OCI-LY1 (cell line): Measurements from ENCODE around the gene LRRC1.

ENCODE experiments used
- H2AFZ ChIP-seq: fragments of 200-600 bp; sonication (generic), shearing (Covaris generic); 2 replicates; pipeline ENCODE4 v1.6.0; 2014; ENCODE audit warnings: antibody characterized with exemption, mild to moderate bottlenecking, low read length
- H3F3A ChIP-seq: fragments of 200-600 bp; sonication (generic), shearing (Covaris generic); 2 replicates; pipeline ENCODE4 v1.6.0; 2014; ENCODE audit warnings: mild to moderate bottlenecking, antibody characterized with exemption, low read length, moderate library complexity; ENCODE audit not compliant: insufficient read depth
- H3K27ac ChIP-seq: fragments of 200-600 bp; sonication (generic); 2 replicates; pipeline ENCODE4 v1.5.1; 2014; ENCODE audit warnings: low read length, mixed run types, mild to moderate bottlenecking, low read depth; ENCODE audit not compliant: poor library complexity, severe bottlenecking
- H3K27me3 ChIP-seq: fragments of 200-600 bp; sonication (generic); 2 replicates; pipeline ENCODE4 v1.6.0; 2014; ENCODE audit warnings: antibody characterized with exemption, mild to moderate bottlenecking, low read length, moderate library complexity; ENCODE audit not compliant: insufficient read depth
- H3K36me3 ChIP-seq: fragments of 200-600 bp; sonication (generic); 2 replicates; pipeline ENCODE4 v1.6.1; 2014; ENCODE audit warnings: mild to moderate bottlenecking, antibody characterized with exemption, low read length, moderate library complexity, mixed read lengths; ENCODE audit not compliant: insufficient read depth
- H3K4me1 ChIP-seq: fragments of 200-600 bp; sonication (generic); 2 replicates; pipeline ENCODE4 v1.5.1; 2014; ENCODE audit warnings: mild to moderate bottlenecking, low read length, moderate library complexity; ENCODE audit not compliant: insufficient read depth, severe bottlenecking
- H3K4me2 ChIP-seq: fragments of 200-600 bp; sonication (generic), shearing (Covaris generic); 2 replicates; pipeline ENCODE4 v1.6.1; 2014; ENCODE audit warnings: low read length
- H3K4me3 ChIP-seq: fragments of 200-600 bp; sonication (generic); 2 replicates; pipeline ENCODE4 v1.5.1; 2014; ENCODE audit warnings: low read length, low read depth, mild to moderate bottlenecking, mixed read lengths; ENCODE audit not compliant: poor library complexity, severe bottlenecking
- H3K79me2 ChIP-seq: fragments of 200-600 bp; shearing (Covaris generic); 2 replicates; pipeline ENCODE4 v1.6.1; 2016; ENCODE audit warnings: mixed run types, low read length, mixed read lengths; ENCODE audit not compliant: insufficient read depth
- H3K9ac ChIP-seq: fragments of 200-600 bp; sonication (generic), shearing (Covaris generic); 2 replicates; pipeline ENCODE4 v1.6.1; 2014; ENCODE audit warnings: mild to moderate bottlenecking, low read length, mixed read lengths
- H3K9me2 ChIP-seq: fragments of 200-600 bp; sonication (generic), shearing (Covaris generic); 2 replicates; pipeline ENCODE4 v1.6.1; 2014; ENCODE audit warnings: low read depth, mild to moderate bottlenecking, low read length, mixed read lengths
- H3K9me3 ChIP-seq: fragments of 200-600 bp; shearing (Covaris generic); 2 replicates; pipeline ENCODE4 v1.6.1; 2014; ENCODE audit warnings: low read length, mixed read lengths
- H4K20me1 ChIP-seq: fragments of 200-600 bp; sonication (generic), shearing (Covaris generic); 2 replicates; pipeline ENCODE4 v1.6.0; 2016; ENCODE audit warnings: mild to moderate bottlenecking, low read length; ENCODE audit not compliant: insufficient read depth
- EZH2 ChIP-seq: fragments of 200-600 bp; sonication (generic), shearing (Covaris generic); IDR thresholded peaks from 2 replicates; pipeline ENCODE4 v1.8.0; 2017; ENCODE audit warnings: borderline replicate concordance, mixed run types, mild to moderate bottlenecking, antibody characterized with exemption, low read length, moderate library complexity, mixed read lengths
- TF ChIP-seq, protein P1 (sequence below): fragments of 200-600 bp; sonication (generic), shearing (Covaris generic); IDR thresholded peaks from 2 replicates; pipeline ENCODE4 v1.5.1; 2017; ENCODE audit warnings: mild to moderate bottlenecking, antibody characterized with exemption, low read length, moderate library complexity, mixed read lengths

Gene LRRC1

DNA sequence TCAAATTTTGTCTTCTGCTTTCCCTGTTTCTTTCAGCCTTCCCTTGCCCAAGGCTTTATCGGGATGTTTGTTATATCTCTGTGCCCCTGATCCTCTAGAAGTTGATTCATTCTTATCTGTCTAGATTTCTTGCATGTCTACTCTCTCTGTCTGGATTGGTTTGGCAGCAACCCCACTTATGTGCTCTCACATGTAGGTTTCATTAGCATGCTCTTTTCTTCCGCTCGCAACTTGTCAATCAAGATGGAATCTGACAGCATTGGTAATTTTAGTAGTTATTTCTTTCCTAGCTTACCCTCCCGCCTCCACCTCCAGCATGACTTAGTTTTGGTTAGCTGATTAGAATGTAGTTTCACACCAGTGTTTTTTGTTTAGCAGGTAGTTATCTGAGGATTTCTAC is 39.3 kb downstream of the LRRC1 start:
- H3K9me3 ChIP-seq, result no peaks in the 10 kb centered on the region
- H3K9me2 ChIP-seq, result no peaks in the 10 kb centered on the region
- no peak overlapping the region for H3K4me2 ChIP-seq
- H2AFZ ChIP-seq, result no peak overlapping the region
- H3K4me3 ChIP-seq, result no peak overlapping the region
- H3K27ac ChIP-seq, result no peak overlapping the region
- H3K4me1 ChIP-seq, result no peaks in the 10 kb centered on the region
- no peaks in the 10 kb centered on the region for H3K79me2 ChIP-seq
- no peaks in the 10 kb centered on the region for H3K27me3 ChIP-seq
- TF ChIP-seq EZH2, result no peak
- TF ChIP-seq, protein P1, sequence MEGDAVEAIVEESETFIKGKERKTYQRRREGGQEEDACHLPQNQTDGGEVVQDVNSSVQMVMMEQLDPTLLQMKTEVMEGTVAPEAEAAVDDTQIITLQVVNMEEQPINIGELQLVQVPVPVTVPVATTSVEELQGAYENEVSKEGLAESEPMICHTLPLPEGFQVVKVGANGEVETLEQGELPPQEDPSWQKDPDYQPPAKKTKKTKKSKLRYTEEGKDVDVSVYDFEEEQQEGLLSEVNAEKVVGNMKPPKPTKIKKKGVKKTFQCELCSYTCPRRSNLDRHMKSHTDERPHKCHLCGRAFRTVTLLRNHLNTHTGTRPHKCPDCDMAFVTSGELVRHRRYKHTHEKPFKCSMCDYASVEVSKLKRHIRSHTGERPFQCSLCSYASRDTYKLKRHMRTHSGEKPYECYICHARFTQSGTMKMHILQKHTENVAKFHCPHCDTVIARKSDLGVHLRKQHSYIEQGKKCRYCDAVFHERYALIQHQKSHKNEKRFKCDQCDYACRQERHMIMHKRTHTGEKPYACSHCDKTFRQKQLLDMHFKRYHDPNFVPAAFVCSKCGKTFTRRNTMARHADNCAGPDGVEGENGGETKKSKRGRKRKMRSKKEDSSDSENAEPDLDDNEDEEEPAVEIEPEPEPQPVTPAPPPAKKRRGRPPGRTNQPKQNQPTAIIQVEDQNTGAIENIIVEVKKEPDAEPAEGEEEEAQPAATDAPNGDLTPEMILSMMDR, result no peak
- H4K20me1 ChIP-seq, result no peaks in the 10 kb centered on the region
- no peak overlapping the region for H3K9ac ChIP-seq
- H3F3A ChIP-seq, result no peaks in the 10 kb centered on the region
- no peaks in the 10 kb centered on the region for H3K36me3 ChIP-seq

DNA sequence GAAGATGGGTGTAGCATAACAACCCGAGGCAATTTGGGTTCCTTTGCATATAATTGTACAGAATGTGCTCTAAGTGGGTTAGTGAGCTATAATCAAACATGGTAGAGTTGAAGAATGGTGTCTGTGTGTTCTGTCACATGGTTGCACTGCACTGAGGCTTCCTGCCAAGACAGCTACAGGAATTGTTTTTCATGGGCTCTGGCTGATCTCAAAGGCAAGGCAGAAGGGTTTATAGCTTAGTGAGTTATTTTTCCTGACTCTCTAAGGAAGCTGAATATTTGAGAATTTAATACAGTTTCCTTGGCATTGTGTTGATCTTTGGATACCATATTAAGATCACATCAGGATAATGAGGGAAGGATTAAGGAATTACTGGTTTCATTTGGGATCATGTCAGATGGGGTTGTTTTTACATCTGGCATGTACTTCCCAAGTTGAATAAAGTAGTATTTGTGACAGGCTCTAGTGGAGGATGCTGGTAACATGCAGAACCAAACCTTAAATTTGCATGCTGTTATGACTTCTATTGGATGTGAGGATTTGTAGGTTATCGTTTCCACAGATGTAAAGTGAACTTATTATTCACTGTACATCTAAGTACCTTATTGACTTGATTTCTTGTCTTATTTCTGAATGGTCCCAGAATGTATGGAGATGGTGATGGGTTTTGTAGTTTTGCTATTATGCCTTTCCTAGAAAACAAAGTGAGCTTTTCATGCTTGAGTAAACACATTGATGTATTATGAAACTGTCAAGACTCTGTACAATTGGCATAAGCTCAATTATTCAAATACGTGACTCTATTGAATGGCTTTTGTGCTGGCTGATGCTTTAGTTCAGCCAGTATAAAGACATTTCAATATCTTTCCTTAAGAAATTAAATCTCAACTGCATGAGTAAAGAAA is 43.3 kb downstream of the LRRC1 start:
- Histone ChIP-seq H3K9me2 (no peaks in the 10 kb centered on the region), H3K36me3 (no peaks in the 10 kb centered on the region), H3K4me2 (no peak overlapping the region), H3K9ac (no peak overlapping the region), H2AFZ (no peak overlapping the region), H3K4me1 (no peaks in the 10 kb centered on the region), H3K4me3 (no peak overlapping the region), H3K27me3 (no peaks in the 10 kb centered on the region), H3K79me2 (no peaks in the 10 kb centered on the region), H3K9me3 (peaks cover 7% of the 10 kb centered on the region; the same call in 1 of the 2 replicates), H3F3A (no peaks in the 10 kb centered on the region), H3K27ac (no peak overlapping the region), H4K20me1 (no peaks in the 10 kb centered on the region)
- TF ChIP-seq, protein P1, result no peak
- TF ChIP-seq EZH2, result no peak

DNA sequence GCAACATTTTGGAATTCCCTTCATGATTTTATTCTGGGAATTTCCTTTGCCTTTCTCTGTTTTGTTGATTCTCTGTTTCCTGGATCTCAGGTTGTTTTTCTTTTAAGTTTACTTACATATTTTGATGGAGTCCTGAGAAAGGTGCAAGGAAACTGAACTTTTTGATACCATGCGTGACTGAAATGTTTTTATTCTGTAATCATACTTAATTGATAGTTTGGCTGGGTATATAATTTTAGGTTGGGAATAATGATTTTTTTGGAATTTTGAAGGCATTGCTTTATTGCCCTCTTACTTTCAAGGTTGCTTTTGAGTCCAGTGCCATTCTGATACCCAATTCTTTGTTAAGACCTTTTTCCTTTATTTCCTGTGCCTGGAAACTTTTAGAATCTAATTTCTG is 45.2 kb downstream of the LRRC1 start:
- Histone ChIP-seq H3K4me3 (no peak overlapping the region), H3K27me3 (no peaks in the 10 kb centered on the region), H3F3A (no peaks in the 10 kb centered on the region), H3K9ac (no peak overlapping the region), H3K9me3 (peaks cover 7% of the 10 kb centered on the region; the same call in 1 of the 2 replicates), H3K4me1 (no peaks in the 10 kb centered on the region), H3K36me3 (no peaks in the 10 kb centered on the region), H4K20me1 (no peaks in the 10 kb centered on the region), H3K79me2 (no peaks in the 10 kb centered on the region), H2AFZ (no peak overlapping the region), H3K27ac (no peak overlapping the region), H3K9me2 (no peaks in the 10 kb centered on the region), H3K4me2 (no peak overlapping the region)
- TF ChIP-seq, protein P1, result no peak
- no peak for TF ChIP-seq EZH2
